B cell (primary cell): ENCODE data around the gene KLK4. TPM values are rescaled to one million over a fixed set of nuclear protein-coding genes. Genes with fewer than 3 reads are reported as not detected.

Source experiments
- ATAC-seq: fragments of 200-7000 bp; cut with Tn5 transposase; one replicate; pipeline ENCODE4 v1.10.0; 2021; ENCODE audit warnings: low read depth, mild to moderate bottlenecking, moderate number of reproducible peaks, moderate library complexity
- CTCF ChIA-PET: fragments of 350-600 bp; sonication (Branson Sonifier 250); formaldehyde crosslinking; loops from one replicate; lab custom pipeline; 2021; ENCODE audit warnings: antibody characterized with exemption, inconsistent platforms; lab: Charles Lee
- POLR2A ChIA-PET: fragments of 350-600 bp; sonication (Branson Sonifier 250); formaldehyde crosslinking; loops from one replicate; lab custom pipeline; 2021; ENCODE audit warnings: antibody characterized with exemption; lab: Charles Lee
- DNase-seq: peaks from one replicate; pipeline ENCODE4 v3.0.0; 2013
- H2AFZ ChIP-seq: 2 replicates; pipeline ENCODE4 v1.6.1; 2012; ENCODE audit warnings: mild to moderate bottlenecking, low read depth, low read length; ENCODE audit not compliant: insufficient read depth, poor library complexity, severe bottlenecking
- H3K27ac ChIP-seq, 2 donors: 1 replicate in 1 of 2; 2 replicates in 1 of 2; pipeline ENCODE4 v1.5.1; 2012 to 2013; ENCODE audit warnings: low read length in 2 of 2, mild to moderate bottlenecking in 2 of 2, moderate library complexity in 1 of 2
- H3K27me3 ChIP-seq, 4 experiments: fragments of 200-600 bp in 1 of 4; sonication (generic) in 1 of 4; replicated peaks in 1 of 4; 1 replicate in 2 of 4; 2 replicates in 2 of 4; pipeline versions ENCODE4 v1.6.1 to v1.7.0; 2013 to 2016; ENCODE audit warnings: low read length in 3 of 4, mild to moderate bottlenecking in 2 of 4, mixed read lengths in 1 of 4, moderate library complexity in 1 of 4; ENCODE audit not compliant: insufficient read depth in 4 of 4, control insufficient read depth in 3 of 4; ENCODE audit errors: control extremely low read depth in 1 of 4
- H3K36me3 ChIP-seq, 2 experiments: replicated peaks in 1 of 2; 1 replicate in 1 of 2; 2 replicates in 1 of 2; pipeline versions ENCODE4 v1.6.1 to v1.7.1; 2013; ENCODE audit warnings: low read length in 1 of 2; ENCODE audit not compliant: insufficient read depth in 2 of 2, control insufficient read depth in 1 of 2; ENCODE audit errors: control extremely low read depth in 1 of 2, extremely low read depth in 1 of 2
- H3K4me1 ChIP-seq, 2 donors: fragments of 200-600 bp in 1 of 2; sonication (generic) in 1 of 2; 1 replicate in 1 of 2; 2 replicates in 1 of 2; pipeline versions ENCODE4 v1.5.1 to v1.6.1; 2013 to 2017; ENCODE audit warnings: low read length in 2 of 2; ENCODE audit not compliant: control insufficient read depth in 2 of 2, insufficient read depth in 2 of 2
- H3K4me2 ChIP-seq: replicated peaks from 2 replicates; pipeline ENCODE3; 2012; ENCODE audit warnings: mild to moderate bottlenecking, low read depth, low read length; ENCODE audit not compliant: poor library complexity, severe bottlenecking
- H3K4me3 ChIP-seq, 5 experiments: fragments of 200-600 bp in 1 of 5; sonication (generic) in 1 of 5; 1 replicate in 3 of 5; 2 replicates in 2 of 5; pipeline versions ENCODE4 v1.5.1 to v1.7.0; 2011 to 2016; ENCODE audit warnings: low read length in 4 of 5, mild to moderate bottlenecking in 4 of 5, low read depth in 2 of 5, control low read depth in 1 of 5, moderate library complexity in 1 of 5; ENCODE audit not compliant: insufficient read depth in 1 of 5; ENCODE audit errors: control extremely low read depth in 1 of 5, extremely low read depth in 1 of 5
- H3K79me2 ChIP-seq: fragments of 200-600 bp; sonication (generic); one replicate; pipeline ENCODE4 v1.6.0; 2016; ENCODE audit warnings: low read length; ENCODE audit not compliant: control insufficient read depth, insufficient read depth
- H3K9ac ChIP-seq: fragments of 200-600 bp; sonication (generic); 2 replicates; pipeline ENCODE4 v1.6.1; 2017; ENCODE audit warnings: mild to moderate bottlenecking, low read length, moderate library complexity
- H3K9me3 ChIP-seq, 3 donors: one replicate each; pipeline versions ENCODE4 v1.6.1 to v1.7.1; 2013; ENCODE audit warnings: low read length in 2 of 3; ENCODE audit not compliant: control insufficient read depth in 2 of 3, insufficient read depth in 1 of 3; ENCODE audit errors: control extremely low read depth in 1 of 3
- H4K20me1 ChIP-seq: 2 replicates; pipeline ENCODE4 v1.6.0; 2012; ENCODE audit warnings: mild to moderate bottlenecking, low read length; ENCODE audit not compliant: insufficient read depth, control insufficient read depth, poor library complexity, severe bottlenecking
- H3K27ac Mint-ChIP-seq: one replicate; pipeline ENCODE4 v1.8.0; 2021; ENCODE audit warnings: mixed read lengths
- H3K27me3 Mint-ChIP-seq: one replicate; pipeline ENCODE4 v1.8.0; 2021; ENCODE audit warnings: mixed read lengths
- H3K4me1 Mint-ChIP-seq: one replicate; pipeline ENCODE4 v1.8.0; 2021; ENCODE audit warnings: mixed read lengths
- H3K4me3 Mint-ChIP-seq: one replicate; pipeline ENCODE4 v1.8.0; 2021; ENCODE audit warnings: mixed read lengths
- H3K9me3 Mint-ChIP-seq: one replicate; pipeline ENCODE4 v1.8.0; 2022; ENCODE audit warnings: mixed read lengths; ENCODE audit not compliant: insufficient read depth
- CTCF ChIP-seq: fragments of 200-600 bp; IDR thresholded peaks from one replicate; pipeline ENCODE4 v1.8.0; 2022; ENCODE audit warnings: antibody characterized with exemption, mild to moderate bottlenecking
- EZH2 ChIP-seq: IDR thresholded peaks from 2 replicates; pipeline ENCODE4 v1.6.1; 2012; ENCODE audit warnings: borderline replicate concordance, low read depth, mild to moderate bottlenecking, moderate library complexity, low read length; ENCODE audit not compliant: insufficient read depth, poor library complexity, severe bottlenecking
- WGBS: methylation state at CpG from one replicate; pipeline ENCODE4 v1.1.5; 2013; ENCODE audit warnings: missing lambda C conversion rate; ENCODE audit not compliant: insufficient coverage; 5-methylcytosine and 5-hydroxymethylcytosine counted together
- intact Hi-C: fragments of 100-400 bp; cut with micrococcal nuclease; formaldehyde crosslinking; loops from one replicate; pipeline ENCODE4 v1.10.0; 2022
- polyA plus RNA-seq: library from polyadenylated mRNA; depleted of rRNA; stranded (reverse); fragments of >200 nt; gene quantifications from 2 replicates; pipeline ENCODE4 v1.2.3, GENCODE V29; 2012
- total RNA-seq, 2 donors: library from RNA; stranded (reverse); fragments of 120-200 nt in 1 of 2; gene quantifications; 1 replicate in 1 of 2; 2 replicates in 1 of 2; pipeline versions ENCODE4 v1.2.3 to v1.2.4, GENCODE V29; 2013 to 2022

KLK4 gene
- total and polyA plus RNA-seq, 2 donors (not counting 1 experiment from before 2014, with no cell fraction given): 0.45 to 0.52 TPM

GRCh38 chr19:50912727-50913716, 1.8 kb upstream of the KLK4 start:
- ChIA-PET CTCF (interaction anchor here (1.0 kb wide), 1 partner anchor 9 kb away, joined by 5 read pairs; no protein-coding TSS in a partner anchor), POLR2A (no interaction called here)
- intact Hi-C loops: no loop called here
- peaks cover 20% of the 10 kb centered on the region for H3K4me1 Mint-ChIP-seq
- no peaks in the 10 kb centered on the region for H3K79me2 ChIP-seq
- no peak overlapping the region for H3K9ac ChIP-seq
- no peaks in the 10 kb centered on the region for H3K9me3 Mint-ChIP-seq
- peaks cover 33% of the 10 kb centered on the region for H3K27me3 Mint-ChIP-seq
- no peak overlapping the region for H2AFZ ChIP-seq
- peak overlapping the region; percentile 25 for H3K4me2 ChIP-seq
- ATAC-seq (no peak), DNase-seq (peak; percentile 51)
- no peak overlapping the region for H3K27ac ChIP-seq
- 6% methylated on average over 27 of the region's 29 CpGs for WGBS
- H3K27ac Mint-ChIP-seq: no peak overlapping the region
- peaks cover 0 to 59% (median 25%) of the 10 kb centered on the region in 4 experiments for H3K27me3 ChIP-seq
- peaks cover 0 to 19% (median 0%) of the 10 kb centered on the region in 3 donors for H3K9me3 ChIP-seq
- no peaks in the 10 kb centered on the region for H3K36me3 ChIP-seq
- no peaks in the 10 kb centered on the region for H4K20me1 ChIP-seq
- H3K4me1 ChIP-seq: peaks cover 10 to 18% of the 10 kb centered on the region in 2 donors
- no peak overlapping the region for H3K4me3 Mint-ChIP-seq
- no peak overlapping the region for H3K4me3 ChIP-seq
- no peak for TF ChIP-seq CTCF
- no peak for TF ChIP-seq EZH2
